ENCODE results near the gene PRF1.
"Not testable (repeated sequence)": the region's sequence is repeated elsewhere in the genome, so short reads cannot be mapped to it uniquely, and the experiment has no call there.

PRF1 gene

DNA sequence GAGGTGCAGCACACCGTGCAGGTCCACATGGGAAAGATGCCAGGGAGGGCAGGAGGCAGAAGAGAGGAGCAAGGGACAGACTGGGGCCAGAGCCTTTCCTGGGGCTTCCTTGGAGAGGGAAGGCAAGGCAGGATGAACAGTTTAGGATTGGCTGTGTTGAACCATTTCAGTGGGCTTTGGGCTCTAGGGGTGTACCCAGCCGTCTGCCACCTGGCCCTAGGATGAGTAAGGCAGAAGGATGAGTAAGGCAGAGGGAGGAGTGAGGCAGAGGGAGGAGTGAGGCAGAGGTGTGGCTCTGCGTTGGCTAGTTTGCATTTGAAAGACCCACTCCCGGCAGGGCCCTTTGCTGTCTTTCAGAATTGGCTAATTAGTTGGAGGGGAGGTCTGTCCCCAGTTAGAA is 31.5 kb upstream of the PRF1 start:
- TF ChIP-seq CTCF (conservative IDR thresholded peaks at IDR 0.05), result no peak

DNA sequence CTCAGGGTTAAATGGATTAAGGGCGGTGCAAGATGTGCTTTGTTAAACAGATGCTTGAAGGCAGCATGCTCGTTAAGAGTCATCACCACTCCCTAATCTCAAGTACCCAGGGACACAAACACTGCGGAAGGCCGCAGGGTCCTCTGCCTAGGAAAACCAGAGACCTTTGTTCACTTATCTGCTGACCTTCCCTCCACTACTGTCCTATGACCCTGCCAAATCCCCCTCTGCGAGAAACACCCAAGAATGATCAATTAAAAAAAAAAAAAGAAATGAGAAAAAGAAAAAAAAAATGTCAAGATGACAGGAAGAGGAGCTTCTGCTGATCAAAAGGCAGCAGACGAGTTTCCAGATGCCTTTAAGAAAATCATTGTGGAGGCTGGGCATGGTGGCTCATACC is 29.2 kb upstream of the PRF1 start:
- not testable (repeated sequence) for H3K27ac ChIP-seq

More for the DNA sequence above, 31.5 kb upstream of the PRF1 start:
- no peak overlapping the region for H3K27ac ChIP-seq

DNA sequence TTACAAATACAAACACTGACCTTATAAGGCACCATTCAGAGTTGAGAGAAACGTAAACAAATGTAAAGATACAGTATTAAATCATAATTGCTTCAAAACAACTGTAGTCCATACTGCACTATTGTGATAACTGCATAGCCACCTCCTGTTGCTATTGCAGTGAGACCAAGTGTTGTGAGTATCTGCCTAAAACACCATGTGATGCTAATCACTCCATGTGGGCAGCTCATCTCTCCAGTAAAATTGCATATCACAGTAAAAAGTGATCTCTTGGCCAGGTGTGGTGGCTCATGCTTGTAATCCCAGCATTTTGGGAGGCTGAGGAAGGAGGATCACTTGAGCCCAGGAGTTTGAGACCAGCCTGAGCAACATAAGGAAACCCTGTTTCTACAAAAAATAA is 26.8 kb upstream of the PRF1 start:
- no peak for TF ChIP-seq CTCF (conservative IDR thresholded peaks at IDR 0.05)
- H3K27ac ChIP-seq, result no peak overlapping the region

DNA sequence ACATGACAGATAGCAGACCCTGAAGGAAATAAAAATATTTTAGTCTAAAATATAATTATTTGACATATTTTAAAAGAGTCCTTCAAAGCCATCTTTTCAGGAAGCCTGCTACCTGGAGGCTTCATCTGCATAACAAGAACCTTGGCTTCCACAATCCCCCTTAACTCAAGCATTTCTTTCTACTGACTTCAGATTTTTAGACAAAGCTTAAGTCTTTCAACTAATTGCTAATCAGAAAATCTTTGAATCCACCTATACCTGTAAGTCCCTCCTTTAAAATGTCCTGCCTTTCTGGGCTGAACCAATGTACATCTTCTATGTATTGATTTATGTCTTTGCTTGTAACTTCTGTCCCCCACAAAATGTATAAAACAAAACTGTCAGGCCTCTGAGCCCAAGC is 23.5 kb upstream of the PRF1 start:
- no peak for TF ChIP-seq CTCF (conservative IDR thresholded peaks at IDR 0.05)
- H3K27ac ChIP-seq, result no peak overlapping the region

- H3K27ac ChIP-seq, result no peak overlapping the region
Measured at GRCh38 chr10:70622981-70623844, 20.7 kb upstream of the PRF1 start.

DNA sequence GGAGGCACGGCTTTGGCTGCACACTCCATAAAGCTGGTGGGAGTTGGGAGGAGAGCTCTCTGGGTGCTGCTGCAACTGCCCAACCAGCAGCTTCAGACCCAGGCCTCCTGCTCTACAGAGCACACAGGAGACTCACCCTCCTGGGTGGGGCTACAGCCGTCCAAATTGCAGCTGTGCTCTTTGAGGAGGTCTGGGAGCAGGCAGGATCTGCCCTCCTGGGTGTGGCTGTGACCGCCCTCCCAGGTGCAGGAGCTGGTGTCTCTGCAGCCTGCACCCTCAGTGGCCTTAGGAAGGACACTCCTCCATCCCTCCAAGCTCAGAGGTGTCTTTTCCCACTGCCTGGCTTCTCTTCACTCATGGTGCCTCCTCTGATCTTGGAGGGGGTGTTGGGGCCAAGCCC is 20.0 kb upstream of the PRF1 start:
- no peak overlapping the region for H3K27ac ChIP-seq
- no peak for TF ChIP-seq CTCF (conservative IDR thresholded peaks at IDR 0.05)

More at GRCh38 chr10:70622981-70623844, 20.7 kb upstream of the PRF1 start:
- no peak for TF ChIP-seq CTCF (conservative IDR thresholded peaks at IDR 0.05)

GRCh38 chr10:70621503-70622078 is 19.1 kb upstream of the PRF1 start:
- TF ChIP-seq CTCF (conservative IDR thresholded peaks at IDR 0.05), result no peak
- no peak overlapping the region for H3K27ac ChIP-seq

DNA sequence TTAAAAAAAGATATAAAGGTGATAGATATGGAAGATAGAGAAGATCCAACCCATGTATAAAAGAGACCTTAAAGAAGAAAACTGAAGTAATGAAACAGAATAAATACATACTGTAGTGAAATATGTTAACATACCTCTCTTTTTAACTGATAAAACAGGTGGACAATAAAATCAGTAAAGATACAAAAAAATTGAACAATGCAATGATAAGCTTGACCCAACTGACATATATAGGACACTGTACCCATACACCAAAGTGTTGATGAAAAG is 17.4 kb upstream of the PRF1 start:
- no peak for TF ChIP-seq CTCF (conservative IDR thresholded peaks at IDR 0.05)
- no peak overlapping the region for H3K27ac ChIP-seq
